Activated T-helper 2 cell treated with anti-CD3 and anti-CD28 coated beads, Interferon-gamma antibody, Interleukin-2, Interleukin-4, amounts not matched to agents 10 μg/mL and 5 μg/mL and 100 μg/mL, durations not matched to agents 14 hours and 24 hours and 36 hours (primary cell): ENCODE data around the gene MAFG. TPM values are rescaled to one million over a fixed set of nuclear protein-coding genes. Genes with fewer than 3 reads are reported as not detected.
A peak's percentile ranks its signal among the peaks of the same experiment; 100 is the strongest.

Source experiments
- DNase-seq: peaks from one replicate; pipeline ENCODE4 v3.0.0; 2021; ENCODE audit warnings: low spot score
- H3K27ac Mint-ChIP-seq: one replicate; pipeline ENCODE4 v1.8.0; 2021; ENCODE audit warnings: mixed read lengths
- H3K27me3 Mint-ChIP-seq: one replicate; pipeline ENCODE4 v1.8.0; 2021; ENCODE audit warnings: low read depth, mixed read lengths
- H3K36me3 Mint-ChIP-seq: one replicate; pipeline ENCODE4 v1.8.0; 2021; ENCODE audit warnings: low read depth, mixed read lengths
- H3K4me1 Mint-ChIP-seq: one replicate; pipeline ENCODE4 v1.8.0; 2021; ENCODE audit warnings: low read depth, mixed read lengths
- H3K4me3 Mint-ChIP-seq: one replicate; pipeline ENCODE4 v1.8.0; 2021; ENCODE audit warnings: low read depth, mild to moderate bottlenecking, moderate library complexity, mixed read lengths
- H3K9me3 Mint-ChIP-seq: one replicate; pipeline ENCODE4 v1.8.0; 2021; ENCODE audit warnings: mixed read lengths
- intact Hi-C: fragments of 100-400 bp; cut with micrococcal nuclease; formaldehyde crosslinking; loops from one replicate; pipeline ENCODE4 v1.15.1; 2023
- total RNA-seq: library from RNA; stranded (reverse); gene quantifications from 2 replicates; pipeline ENCODE4 v1.2.3, GENCODE V29; 2022

Gene MAFG
- total RNA-seq, 1 donor from 2014 or later, result 30.3 TPM

DNA sequence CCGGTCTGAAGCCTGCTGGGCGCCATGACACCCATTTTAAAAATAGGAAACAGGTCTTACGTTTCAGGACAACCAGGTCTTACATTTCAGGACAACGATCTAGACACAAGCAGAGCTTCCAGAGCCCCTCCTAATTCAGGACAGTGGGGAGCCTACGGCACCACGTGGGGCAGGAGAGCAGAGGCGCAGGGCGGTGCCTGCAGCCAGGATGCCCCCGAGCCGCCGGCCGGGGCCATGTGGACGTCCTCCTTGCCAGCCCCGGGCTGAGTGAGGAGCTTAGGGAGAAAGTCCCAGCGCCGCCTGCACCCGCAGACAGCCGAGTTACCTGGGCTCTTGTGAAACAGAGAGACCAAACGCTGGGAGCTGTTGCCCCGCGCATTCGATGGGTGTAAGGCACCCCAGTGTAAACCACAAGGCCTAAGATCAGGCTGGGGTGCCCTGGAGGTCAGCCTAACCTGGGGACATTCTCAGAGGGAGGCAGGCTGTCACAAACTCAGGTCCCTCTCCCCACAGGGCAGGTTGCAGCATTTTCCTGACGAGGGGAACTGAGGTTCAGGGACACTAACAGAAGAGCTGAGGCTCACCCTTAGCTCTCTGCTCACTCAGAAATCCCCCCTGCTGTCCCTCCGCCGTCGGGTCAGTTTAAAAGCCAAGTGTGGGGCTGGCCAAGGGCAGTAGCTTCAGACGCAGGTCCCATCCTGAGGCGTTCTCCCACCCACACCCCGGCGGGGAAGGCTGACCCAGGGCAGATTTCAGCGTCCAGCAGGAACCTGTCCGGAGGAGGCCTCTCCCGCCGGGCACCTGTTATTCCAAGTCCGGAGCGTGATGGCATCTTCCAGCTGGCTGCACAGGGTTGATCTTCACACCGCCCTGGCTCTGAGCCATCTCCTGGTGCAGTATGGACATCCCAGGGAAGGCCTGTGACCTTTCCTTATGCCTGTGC lies 35.2 kb upstream of the MAFG start:
- H3K27ac Mint-ChIP-seq, result no peak overlapping the region
- DNase-seq, result no peak
- H3K9me3 Mint-ChIP-seq, result no peaks in the 10 kb centered on the region
- H3K4me1 Mint-ChIP-seq, result no peaks in the 10 kb centered on the region
- peaks cover 37% of the 10 kb centered on the region for H3K27me3 Mint-ChIP-seq
- H3K36me3 Mint-ChIP-seq, result no peaks in the 10 kb centered on the region
- no peak overlapping the region for H3K4me3 Mint-ChIP-seq
- intact Hi-C loops, result no loop called here

DNA sequence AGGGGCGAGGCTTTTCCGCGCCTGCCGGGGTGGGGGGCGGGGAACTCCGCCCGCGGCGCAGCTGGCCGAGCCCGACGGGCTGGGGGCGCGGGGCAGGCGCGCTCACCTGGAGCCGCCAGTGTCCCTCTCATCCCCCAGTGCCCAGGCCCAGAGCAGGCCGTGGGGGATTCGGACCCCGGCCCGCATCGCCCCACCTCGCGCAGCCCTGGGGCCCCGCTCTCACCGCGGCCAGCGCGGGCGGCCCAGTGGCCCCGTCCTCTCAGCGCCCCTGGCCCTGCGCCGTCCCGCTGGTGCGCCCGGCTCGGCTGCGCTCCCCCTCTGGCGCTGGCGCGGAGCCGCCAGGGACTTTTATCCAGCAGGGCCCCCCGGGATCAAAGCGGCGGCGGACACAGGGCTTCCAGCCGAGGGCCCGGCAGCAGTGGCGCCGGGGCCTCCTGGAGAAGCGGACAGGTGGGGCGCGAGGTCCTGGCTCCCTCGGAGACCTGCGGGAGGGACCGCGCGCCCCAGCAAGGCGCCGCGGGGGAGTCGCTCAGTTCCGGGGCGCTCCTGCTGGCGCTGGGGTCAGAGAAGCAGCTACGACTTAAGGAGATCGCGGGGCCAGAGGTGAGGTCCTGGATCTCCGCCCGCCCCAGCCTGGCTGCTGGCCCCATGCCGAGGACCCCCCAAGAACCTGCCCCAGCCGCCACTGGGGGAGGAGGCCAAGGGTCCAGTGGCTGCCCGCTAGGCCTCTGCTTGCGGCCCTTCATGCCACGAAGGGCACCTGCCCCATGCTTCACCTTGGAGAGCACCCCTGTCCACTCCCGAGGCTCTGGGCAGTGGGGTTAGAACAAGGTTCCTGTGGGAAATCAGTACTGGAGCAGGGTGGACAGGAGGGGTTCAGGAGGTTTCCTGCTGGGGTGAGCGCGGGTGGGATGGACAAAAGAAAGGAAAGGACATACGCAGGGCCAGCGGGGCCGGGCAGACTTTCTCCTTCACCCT lies 34.3 kb upstream of the MAFG start:
- Mint-ChIP-seq H3K36me3 (no peaks in the 10 kb centered on the region), H3K27ac (no peak overlapping the region), H3K4me1 (no peaks in the 10 kb centered on the region), H3K4me3 (no peak overlapping the region), H3K9me3 (no peaks in the 10 kb centered on the region), H3K27me3 (peaks cover 42% of the 10 kb centered on the region)
- DNase-seq, result no peak
- intact Hi-C loops, result no loop called here

DNA sequence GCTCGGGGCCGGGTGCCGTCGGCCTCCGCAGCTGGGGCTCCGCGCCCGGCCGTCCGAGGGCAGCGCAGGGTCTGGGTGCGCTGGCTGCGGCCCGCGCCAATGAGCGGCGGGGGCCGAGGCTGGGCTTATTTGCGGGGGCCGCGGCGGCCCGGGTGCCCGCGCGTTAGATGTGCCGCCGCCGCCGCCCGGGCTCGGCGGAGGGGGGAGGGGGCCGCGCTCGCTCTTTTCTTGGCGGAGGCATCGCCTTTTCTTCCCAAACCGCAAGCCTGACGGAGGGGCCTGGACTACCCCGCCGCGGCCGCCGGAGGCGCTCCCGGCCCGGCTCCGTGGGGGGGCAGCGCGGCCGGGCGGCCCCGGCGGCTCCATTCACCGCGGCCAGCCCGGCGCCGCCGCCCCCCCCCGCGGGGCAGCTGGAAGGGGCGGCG lies 33.6 kb upstream of the MAFG start, which contains the start of gene NOTUM:
NOTUM (minus strand) TSS at position 101 of the 425 bp plus-strand sequence. CDS start 278 bp downstream, outside the sequence.
- no peak within 1 kb of the TSS for H3K27ac Mint-ChIP-seq
- intact Hi-C loops, result no loop called here
- H3K4me1 Mint-ChIP-seq, result no peaks in the 10 kb centered on the region
- H3K36me3 Mint-ChIP-seq, result no peaks in the 10 kb centered on the region
- H3K9me3 Mint-ChIP-seq, result no peaks in the 10 kb centered on the region
- H3K27me3 Mint-ChIP-seq, result peaks cover 42% of the 10 kb centered on the region
- DNase-seq, result no peak
- no peak within 1 kb of the TSS for H3K4me3 Mint-ChIP-seq

DNA sequence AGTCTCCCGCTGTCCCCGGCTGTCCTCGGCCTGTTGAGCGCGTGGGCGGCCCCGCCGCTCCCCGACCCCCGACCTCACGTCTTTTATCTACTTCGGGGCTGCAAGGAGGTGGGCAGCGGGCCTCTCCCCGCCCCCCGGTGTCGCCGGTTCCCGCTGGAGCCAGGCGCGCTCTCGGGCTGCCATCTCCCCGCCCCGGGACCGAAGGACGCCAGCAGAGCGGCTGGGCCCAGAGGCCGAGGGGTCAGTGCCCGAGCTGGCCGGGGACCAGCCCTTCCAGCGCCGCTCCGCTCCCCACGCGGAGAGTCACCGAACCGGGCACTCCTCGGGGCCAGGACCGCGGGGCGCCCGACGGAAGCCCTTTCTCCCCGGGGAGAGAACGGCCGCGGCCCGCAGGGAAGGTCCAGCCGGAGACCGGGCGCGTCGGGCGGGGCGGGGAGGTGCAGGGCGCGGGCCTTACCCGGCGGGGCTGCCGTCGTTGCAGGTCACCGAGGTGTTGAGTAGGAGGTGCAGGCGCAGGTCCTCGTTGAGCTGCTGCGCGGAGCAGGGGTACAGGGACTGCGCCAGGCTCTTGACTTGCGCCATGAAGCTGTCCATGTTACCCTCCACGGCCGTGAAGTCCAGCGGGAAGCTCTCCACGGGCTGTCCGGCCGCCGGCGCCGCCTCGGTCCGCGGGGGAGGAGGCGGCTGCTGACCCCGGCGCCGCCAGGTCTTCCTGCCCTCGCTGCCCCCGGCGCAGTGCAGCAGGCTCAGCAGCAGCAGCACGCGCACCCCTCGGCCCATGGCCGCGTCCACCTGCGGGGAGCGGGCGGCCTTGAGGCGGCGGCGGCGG lies 32.8 kb upstream of the MAFG start:
- Mint-ChIP-seq H3K36me3 (no peaks in the 10 kb centered on the region), H3K27me3 (peaks cover 42% of the 10 kb centered on the region), H3K9me3 (no peaks in the 10 kb centered on the region), H3K27ac (no peak overlapping the region), H3K4me3 (no peak overlapping the region), H3K4me1 (no peaks in the 10 kb centered on the region)
- DNase-seq, result no peak
- intact Hi-C loops, result no loop called here

DNA sequence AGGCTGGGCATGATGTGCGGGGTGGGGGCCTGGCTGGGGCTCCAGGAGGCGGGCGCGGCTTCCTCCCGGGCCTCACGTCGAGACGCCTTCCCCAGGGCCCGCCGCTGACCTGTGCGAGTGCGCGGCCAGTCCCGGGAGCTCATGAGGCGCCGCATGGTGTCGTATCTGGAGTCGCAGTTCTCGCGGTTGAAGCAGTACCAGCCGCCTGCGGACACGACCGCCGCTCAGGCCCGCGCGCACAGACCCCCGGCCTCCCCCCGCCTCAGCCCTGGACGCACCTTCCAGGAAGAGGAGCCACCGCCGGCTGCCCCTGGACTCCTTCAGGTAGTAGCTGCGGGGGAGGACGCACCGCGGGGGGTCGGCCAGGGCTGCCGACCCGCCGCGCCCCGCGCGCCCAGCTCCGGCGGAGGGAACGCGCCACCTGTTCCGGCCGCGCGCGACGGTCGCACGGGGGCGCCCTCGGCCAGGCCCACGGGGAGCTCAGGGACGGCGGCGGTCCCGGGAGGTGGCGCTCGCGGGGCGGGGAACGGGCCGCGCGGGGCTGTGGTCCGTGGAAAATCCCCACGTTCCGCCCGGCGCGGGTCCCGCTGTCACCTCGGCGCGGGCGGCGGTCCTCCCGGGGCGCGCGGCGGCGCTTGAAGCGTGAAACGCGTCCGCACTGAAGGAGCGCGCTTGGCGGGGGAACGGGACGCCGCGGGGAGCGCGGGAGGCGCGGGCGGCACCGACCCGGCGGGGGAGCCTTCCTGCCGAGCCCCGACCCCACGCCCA lies 32.0 kb upstream of the MAFG start:
- Mint-ChIP-seq H3K27me3 (peaks cover 38% of the 10 kb centered on the region), H3K27ac (no peak overlapping the region), H3K4me3 (no peak overlapping the region), H3K4me1 (no peaks in the 10 kb centered on the region), H3K9me3 (no peaks in the 10 kb centered on the region), H3K36me3 (no peaks in the 10 kb centered on the region)
- peak; percentile 71 for DNase-seq
- intact Hi-C loops, result no loop called here

DNA sequence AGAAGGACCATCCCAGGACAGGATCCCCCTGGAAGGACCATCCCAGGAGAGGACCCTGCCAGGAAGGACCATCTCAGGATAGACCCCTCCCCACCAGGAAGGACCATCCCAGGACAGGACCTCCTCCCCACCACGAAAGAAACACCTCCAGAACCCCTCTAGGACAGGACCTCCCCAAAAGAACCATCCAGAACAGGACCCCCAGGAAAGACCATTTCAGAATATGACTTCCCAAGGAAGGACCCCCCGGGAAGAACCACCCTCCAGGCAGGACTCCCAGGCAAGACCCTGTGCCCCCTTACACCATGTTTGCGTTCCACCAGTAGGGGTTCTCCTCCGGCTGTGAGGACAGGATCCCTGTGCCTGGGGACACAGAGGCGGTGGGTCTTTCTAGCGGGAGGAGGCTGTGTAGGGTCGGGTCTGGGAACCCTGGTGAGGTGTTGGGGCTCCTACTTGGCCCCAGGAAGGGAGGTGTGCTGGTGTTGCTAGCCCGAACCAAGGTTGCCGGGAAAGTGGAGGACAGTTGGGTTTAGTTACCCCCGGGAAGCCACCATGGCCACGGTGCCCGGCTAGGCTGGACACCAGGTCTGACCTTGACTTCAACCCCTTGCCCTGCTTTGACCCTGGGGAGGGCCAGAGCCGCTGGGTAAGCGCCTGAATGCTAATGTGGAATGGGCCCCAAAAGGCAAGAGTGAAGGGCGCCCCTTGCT lies 31.3 kb upstream of the MAFG start:
- Mint-ChIP-seq H3K36me3 (no peaks in the 10 kb centered on the region), H3K9me3 (no peaks in the 10 kb centered on the region), H3K27me3 (peaks cover 30% of the 10 kb centered on the region), H3K4me3 (peak overlapping the region; percentile 43), H3K27ac (no peak overlapping the region), H3K4me1 (no peaks in the 10 kb centered on the region)
- no peak for DNase-seq
- intact Hi-C loops, result loop anchor here (1.0 kb wide), 1 partner anchor 62 kb away; no protein-coding TSS in a partner anchor

DNA sequence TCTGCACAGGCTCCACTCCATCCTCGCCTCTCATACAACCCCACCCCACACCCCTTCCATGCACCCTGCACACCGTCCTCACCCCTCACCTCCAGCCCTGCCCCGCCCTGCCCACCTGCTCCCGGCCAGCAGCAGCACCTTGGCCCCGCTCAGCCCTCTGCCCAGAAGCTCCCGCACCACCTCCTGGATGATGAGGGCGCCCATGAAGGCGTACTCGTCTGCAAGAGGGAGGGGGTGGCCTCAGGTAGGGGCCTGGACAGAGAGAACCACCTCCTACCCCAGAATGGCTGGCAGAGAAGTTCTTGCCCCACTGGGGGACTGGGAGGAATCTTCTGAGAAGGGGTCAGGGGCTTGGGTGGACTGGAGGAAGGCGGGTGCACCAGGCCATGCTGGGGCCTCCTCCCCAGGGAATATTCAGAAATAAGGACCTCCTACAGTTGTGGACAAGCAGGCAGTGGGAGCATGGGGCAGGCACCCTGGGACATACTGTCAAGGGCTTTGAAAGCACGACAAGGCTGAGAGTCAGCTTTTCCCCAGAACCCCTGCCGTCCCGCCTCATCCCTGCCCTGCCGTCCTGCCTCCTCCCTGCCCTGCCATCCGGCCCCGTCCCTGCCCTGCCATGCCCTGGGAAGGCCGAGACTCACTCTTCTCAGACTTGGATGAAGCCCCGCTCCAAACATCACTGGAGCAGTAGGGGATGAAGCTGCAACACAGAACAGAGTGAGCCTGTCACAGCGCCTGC lies 30.3 kb upstream of the MAFG start:
- Mint-ChIP-seq H3K27me3 (peaks cover 22% of the 10 kb centered on the region), H3K27ac (no peak overlapping the region), H3K36me3 (no peaks in the 10 kb centered on the region), H3K9me3 (no peaks in the 10 kb centered on the region), H3K4me1 (no peaks in the 10 kb centered on the region), H3K4me3 (no peak overlapping the region)
- DNase-seq, result no peak
- intact Hi-C loops, result loop anchor here (1.0 kb wide), 1 partner anchor 62 kb away; no protein-coding TSS in a partner anchor

DNA sequence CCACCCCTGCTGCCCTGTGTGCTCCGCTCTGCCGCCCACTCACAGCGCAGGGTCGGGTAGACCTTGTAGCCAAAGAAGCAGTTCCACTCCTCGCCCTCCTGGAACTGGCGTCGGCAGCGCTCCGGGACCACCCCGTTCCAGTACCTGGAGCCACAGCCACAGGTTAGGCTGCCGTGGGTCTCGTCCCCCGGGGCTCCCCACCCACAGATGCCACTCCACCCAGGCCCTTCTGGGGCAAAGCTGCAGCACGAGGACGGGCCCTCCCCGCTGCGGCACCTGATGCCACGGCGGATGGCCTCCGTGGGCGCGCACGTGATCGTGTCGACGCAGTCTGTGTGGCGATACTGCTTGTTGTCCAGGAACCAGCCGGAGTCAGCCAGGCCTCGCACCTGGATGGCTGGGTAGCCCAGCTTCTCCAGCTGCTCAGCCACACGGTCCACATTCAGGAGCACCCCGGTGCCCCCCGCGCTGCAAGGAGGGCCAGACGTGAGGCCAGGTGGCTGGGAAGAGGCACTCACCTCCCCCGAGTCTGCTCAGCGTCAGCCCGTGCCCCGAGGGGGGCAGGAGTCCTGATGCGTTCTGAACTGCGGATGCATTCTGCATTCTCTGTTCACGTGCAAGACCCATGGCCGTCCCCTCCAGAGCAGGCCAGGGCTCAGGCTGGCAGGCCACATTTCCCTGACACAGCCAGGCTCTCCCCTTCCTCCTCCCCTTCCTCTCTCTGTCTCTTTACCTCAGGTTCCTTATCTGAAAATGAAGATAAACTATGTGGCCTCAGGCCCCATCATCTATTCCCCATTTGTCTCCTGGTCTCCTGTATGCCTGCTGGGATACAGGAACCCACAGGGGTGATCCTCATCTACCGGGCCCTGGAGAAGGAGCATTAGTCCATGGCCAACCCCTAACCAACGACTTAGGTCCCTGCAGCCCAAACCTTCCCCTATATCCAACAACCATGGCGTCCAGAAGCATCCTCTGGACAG lies 29.4 kb upstream of the MAFG start:
- Mint-ChIP-seq H3K27ac (no peak overlapping the region), H3K27me3 (peaks cover 16% of the 10 kb centered on the region)
- intact Hi-C loops, result no loop called here

DNA sequence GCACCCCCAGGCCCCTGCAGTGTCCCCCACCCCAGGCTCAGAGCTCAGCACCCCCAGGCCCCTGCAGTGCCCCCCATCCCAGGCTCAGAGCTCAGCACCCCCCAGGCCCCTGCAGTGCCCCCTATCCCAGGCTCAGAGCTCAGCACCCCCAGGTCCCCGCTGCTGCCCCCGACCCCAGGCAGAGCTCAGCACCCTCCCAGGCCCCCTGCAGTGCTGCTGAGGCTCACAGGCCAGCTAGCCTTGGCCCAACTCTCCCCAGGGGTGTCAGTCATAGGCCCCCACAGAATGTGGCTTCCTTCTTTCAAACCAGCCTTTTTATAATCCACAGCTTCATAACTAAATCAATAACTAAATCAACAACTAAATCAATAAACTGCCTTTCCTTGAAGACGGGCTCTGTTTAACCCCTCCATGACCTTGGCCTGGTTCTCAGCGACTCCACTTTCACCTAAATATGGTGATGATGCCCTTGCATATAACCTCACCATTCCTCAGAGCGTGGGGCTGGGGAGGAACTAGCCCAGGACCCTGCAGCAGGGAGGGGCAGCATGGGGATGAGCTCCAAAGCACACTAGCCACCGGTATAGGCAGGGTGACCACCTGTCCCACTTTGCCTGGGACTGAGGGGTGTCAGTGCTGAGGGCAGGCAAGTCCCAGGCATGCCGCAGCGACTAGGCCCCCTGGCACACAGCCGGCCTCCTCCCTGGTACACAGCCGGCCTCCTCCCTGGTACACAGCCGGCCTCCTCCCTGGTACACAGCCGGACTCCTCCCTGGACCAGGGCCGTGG lies 28.4 kb upstream of the MAFG start:
- no peaks in the 10 kb centered on the region for H3K9me3 Mint-ChIP-seq
- intact Hi-C loops, result no loop called here
- H3K27me3 Mint-ChIP-seq, result peaks cover 19% of the 10 kb centered on the region
- no peaks in the 10 kb centered on the region for H3K36me3 Mint-ChIP-seq
- no peaks in the 10 kb centered on the region for H3K4me1 Mint-ChIP-seq
- H3K4me3 Mint-ChIP-seq, result no peak overlapping the region
- H3K27ac Mint-ChIP-seq, result no peak overlapping the region
- DNase-seq, result no peak

More for the DNA sequence above, 29.4 kb upstream of the MAFG start:
- no peaks in the 10 kb centered on the region for H3K4me1 Mint-ChIP-seq
- no peak for DNase-seq
- H3K36me3 Mint-ChIP-seq, result no peaks in the 10 kb centered on the region
- no peak overlapping the region for H3K4me3 Mint-ChIP-seq
- no peaks in the 10 kb centered on the region for H3K9me3 Mint-ChIP-seq
